LNCaP clone FGC (cell line): Measurements from ENCODE around the gene SMARCB1.

Source experiments
- DNase-seq: peaks from one replicate; pipeline ENCODE4 v3.0.0-alpha.2; 2011; ENCODE audit warnings: low read depth
- H3K4me3 ChIP-seq: 2 replicates; pipeline ENCODE4 v1.5.1; 2011; ENCODE audit warnings: mild to moderate bottlenecking, low read depth, low read length, control low read depth
- CTCF ChIP-seq: IDR thresholded peaks from 2 replicates; pipeline ENCODE4 v1.5.1; 2012; ENCODE audit warnings: mild to moderate bottlenecking; ENCODE audit not compliant: control insufficient read depth, insufficient read depth; ENCODE audit errors: extremely low read depth

SMARCB1 gene

GRCh38 chr22:23882370-23882769 is 95.6 kb downstream of the SMARCB1 start:
- no peak for TF ChIP-seq CTCF
- no peak for DNase-seq
- H3K4me3 ChIP-seq = no peak overlapping the region

GRCh38 chr22:23883658-23884057 is 96.9 kb downstream of the SMARCB1 start:
- H3K4me3 ChIP-seq = no peak overlapping the region
- no peak for TF ChIP-seq CTCF
- no peak for DNase-seq

- no peak overlapping the region for H3K4me3 ChIP-seq
- DNase-seq = no peak
- no peak for TF ChIP-seq CTCF
Measured at GRCh38 chr22:23884140-23884539, 97.4 kb downstream of the SMARCB1 start.
